Keratinocyte (primary cell): ENCODE measurements around the gene DOK5. TPM values are rescaled to one million over a fixed set of nuclear protein-coding genes. Genes with fewer than 3 reads are reported as not detected.

ENCODE experiments used
- DNase-seq: peaks from one replicate; pipeline ENCODE4 v3.0.0-alpha.2; 2011; ENCODE audit warnings: low read depth, missing footprints, low spot score
- FAIRE-seq: peaks from 2 replicates; lab custom pipeline; 2011; peaks lifted over from hg19 to GRCh38; lab: Jason Lieb, UNC
- H2AFZ ChIP-seq: 2 replicates; pipeline ENCODE4 v1.6.0; 2012; ENCODE audit warnings: low read length, control low read depth, inconsistent platforms; ENCODE audit not compliant: control insufficient read depth
- H3K27ac ChIP-seq: 2 replicates; pipeline ENCODE4 v1.5.1; 2011; ENCODE audit warnings: low read length; ENCODE audit not compliant: control insufficient read depth, insufficient read depth
- H3K27me3 ChIP-seq: 3 replicates; pipeline ENCODE4 v1.6.0; 2011; ENCODE audit warnings: low read length; ENCODE audit not compliant: control insufficient read depth, insufficient read depth; ENCODE audit errors: extremely low read depth
- H3K36me3 ChIP-seq, 2 experiments: 2 replicates in 1 of 2; 3 replicates in 1 of 2; pipeline ENCODE4 v1.5.1; 2011; ENCODE audit warnings: low read length in 2 of 2, mild to moderate bottlenecking in 1 of 2; ENCODE audit not compliant: control insufficient read depth in 2 of 2, insufficient read depth in 2 of 2; ENCODE audit errors: extremely low read depth in 1 of 2
- H3K4me1 ChIP-seq: 3 replicates; pipeline ENCODE4 v1.5.1; 2011; ENCODE audit warnings: low read length; ENCODE audit not compliant: control insufficient read depth, insufficient read depth; ENCODE audit errors: extremely low read depth
- H3K4me2 ChIP-seq: 3 replicates; pipeline ENCODE4 v1.6.0; 2011; ENCODE audit warnings: low read depth, low read length; ENCODE audit not compliant: control insufficient read depth, insufficient read depth; ENCODE audit errors: extremely low read depth
- H3K4me3 ChIP-seq, 3 experiments: fragments of 200-600 bp in 1 of 3; sonication (generic) in 1 of 3; 2 replicates in 2 of 3; 3 replicates in 1 of 3; pipeline ENCODE4 v1.5.1; 2011 to 2016; ENCODE audit warnings: low read length in 3 of 3, mild to moderate bottlenecking in 3 of 3, control low read depth in 2 of 3, inconsistent platforms in 1 of 3, low read depth in 1 of 3, mixed read lengths in 1 of 3, mixed run types in 1 of 3, moderate library complexity in 1 of 3; ENCODE audit not compliant: control insufficient read depth in 2 of 3, insufficient read depth in 2 of 3; ENCODE audit errors: extremely low read depth in 1 of 3
- H3K79me2 ChIP-seq: 2 replicates; pipeline ENCODE4 v1.6.0; 2012; ENCODE audit warnings: low read length; ENCODE audit not compliant: control insufficient read depth, insufficient read depth
- H3K9ac ChIP-seq: 3 replicates; pipeline ENCODE4 v1.6.0; 2011; ENCODE audit warnings: low read length; ENCODE audit not compliant: control insufficient read depth, insufficient read depth; ENCODE audit errors: extremely low read depth
- H3K9me1 ChIP-seq: 3 replicates; pipeline ENCODE4 v1.6.0; 2011; ENCODE audit warnings: low read length; ENCODE audit not compliant: control insufficient read depth, insufficient read depth; ENCODE audit errors: extremely low read depth
- H3K9me3 ChIP-seq: 2 replicates; pipeline ENCODE4 v1.5.1; 2012; ENCODE audit warnings: low read depth, low read length; ENCODE audit not compliant: control insufficient read depth
- H4K20me1 ChIP-seq: 3 replicates; pipeline ENCODE4 v1.6.0; 2011; ENCODE audit warnings: low read length; ENCODE audit not compliant: control insufficient read depth, insufficient read depth; ENCODE audit errors: extremely low read depth
- CTCF ChIP-seq, 3 experiments: IDR thresholded peaks in 1 of 3; conservative IDR thresholded peaks in 1 of 3; optimal IDR thresholded peaks in 1 of 3; 2 replicates in 2 of 3; 3 replicates in 1 of 3; pipeline versions ENCODE3 to v1.5.1; 2011; ENCODE audit warnings: low read length in 3 of 3, mild to moderate bottlenecking in 3 of 3, moderate library complexity in 2 of 3, control low read depth in 1 of 3, inconsistent platforms in 1 of 3; ENCODE audit not compliant: insufficient read depth in 2 of 3; ENCODE audit errors: extremely low read depth in 1 of 3
- EZH2 ChIP-seq: IDR thresholded peaks from one replicate; pipeline ENCODE4 v1.6.1; 2012; ENCODE audit warnings: inconsistent platforms, mild to moderate bottlenecking, low read length, moderate library complexity
- dilution Hi-C: fragments of 300-500 bp; cut with MboI; formaldehyde crosslinking; loops from one replicate; pipeline ENCODE4 v1.7.0; 2020; ENCODE audit warnings: low sequenced_read_pairs; ENCODE audit not compliant: extremely low pct_ligation_motif_present
- polyA plus RNA-seq, 5 experiments: library from polyadenylated mRNA; depleted of rRNA in 3 of 5; stranded (reverse) in 3 of 5; stranded (forward) in 1 of 5; unstranded in 1 of 5; fragments of >200 nt; gene quantifications; 1 replicate in 1 of 5; 2 replicates in 3 of 5; 3 replicates in 1 of 5; pipeline versions ENCODE4 v1.2.1 to v1.2.3, GENCODE V29; 2011 to 2012; ENCODE audit warnings: missing spikeins in 2 of 5, low read depth in 1 of 5, low replicate concordance in 1 of 5

Gene DOK5
- polyA plus RNA-seq, 1 donor (not counting 4 experiments of a cell fraction or from before 2014, with no cell fraction given), result not detected

- no peaks in the 10 kb centered on the region for H3K36me3 ChIP-seq
- no peaks in the 10 kb centered on the region for H3K79me2 ChIP-seq
- no peak overlapping the region for H3K4me2 ChIP-seq
- H2AFZ ChIP-seq, result no peak overlapping the region
- no peaks in the 10 kb centered on the region for H3K4me1 ChIP-seq
- no peak overlapping the region for H3K9ac ChIP-seq
- DNase-seq (no peak), FAIRE-seq (no peak)
- H3K27ac ChIP-seq, result no peak overlapping the region
- H3K9me1 ChIP-seq, result no peaks in the 10 kb centered on the region
- H3K4me3 ChIP-seq, result no peak overlapping the region
- no peaks in the 10 kb centered on the region for H4K20me1 ChIP-seq
- H3K9me3 ChIP-seq, result no peaks in the 10 kb centered on the region
- TF ChIP-seq EZH2, result no peak
- TF ChIP-seq CTCF (optimal IDR thresholded peaks at IDR 0.05 in 1 of 3, IDR thresholded peaks at IDR 0.05 in 1 of 3, conservative IDR thresholded peaks at IDR 0.05 in 1 of 3; ENCODE audit: extremely low read depth in 1 of 3, insufficient read depth in 2 of 3, low read length in 3 of 3), result no peak
- dilution Hi-C loops, result no loop called here
- no peaks in the 10 kb centered on the region for H3K27me3 ChIP-seq
Observed at GRCh38 chr20:54467622-54468021, 7.8 kb upstream of the DOK5 start.

- no peaks in the 10 kb centered on the region for H3K79me2 ChIP-seq
- H3K4me1 ChIP-seq, result no peaks in the 10 kb centered on the region
- no peaks in the 10 kb centered on the region for H3K9me1 ChIP-seq
- no peak overlapping the region for H3K4me2 ChIP-seq
- H4K20me1 ChIP-seq, result no peaks in the 10 kb centered on the region
- FAIRE-seq, result no peak
- TF ChIP-seq EZH2 (no peak), CTCF (optimal IDR thresholded peaks at IDR 0.05 in 1 of 3, IDR thresholded peaks at IDR 0.05 in 1 of 3, conservative IDR thresholded peaks at IDR 0.05 in 1 of 3; ENCODE audit: extremely low read depth in 1 of 3, insufficient read depth in 2 of 3, low read length in 3 of 3) (no peak)
- dilution Hi-C loops, result no loop called here
- H3K27ac ChIP-seq, result no peak overlapping the region
- no peaks in the 10 kb centered on the region for H3K9me3 ChIP-seq
- DNase-seq, result no peak
- no peak overlapping the region for H3K9ac ChIP-seq
- no peaks in the 10 kb centered on the region for H3K36me3 ChIP-seq
- no peak overlapping the region for H2AFZ ChIP-seq
- H3K4me3 ChIP-seq, result no peak overlapping the region
- no peaks in the 10 kb centered on the region for H3K27me3 ChIP-seq
Observed at GRCh38 chr20:54468082-54468481, 7.3 kb upstream of the DOK5 start.
